Measurements from ENCODE around the gene DISC1. TPM values are rescaled to one million over a fixed set of nuclear protein-coding genes. Genes with fewer than 3 reads are reported as not detected.

Gene DISC1
- total and polyA plus RNA-seq, 2 donors (not counting 3 experiments of a cell fraction or from before 2014, with no cell fraction given): 3.3 to 14.7 TPM

DNA sequence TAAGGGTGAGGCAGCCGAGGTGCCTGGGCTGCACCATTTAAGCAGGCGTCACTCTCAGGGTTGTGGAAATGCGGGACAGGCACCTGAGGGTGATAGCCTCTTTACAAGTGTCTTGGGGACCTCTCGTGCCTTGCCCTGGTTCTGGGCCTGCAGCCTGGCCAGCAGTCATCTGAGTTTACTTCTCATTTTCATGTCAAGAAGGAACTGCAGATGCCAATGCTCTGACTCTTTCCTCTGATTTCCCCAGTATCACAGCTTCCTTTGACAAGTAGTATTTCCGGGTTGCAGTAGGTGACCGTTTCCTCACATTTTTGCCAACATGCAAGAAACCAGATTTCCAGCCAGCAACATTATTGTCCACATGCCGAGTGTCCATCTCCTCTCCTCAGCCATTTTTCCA lies 286.9 kb downstream of the DISC1 start:
- Histone ChIP-seq H3K36me3 (ENCODE audit: control insufficient read depth in 2 of 2, extremely low read depth in 1 of 2, insufficient read depth in 2 of 2, low read length in 2 of 2) (no peaks in the 10 kb centered on the region), H4K20me1 (replicated peaks; ENCODE audit: control insufficient read depth, extremely low read depth, insufficient read depth, low read length) (no peaks in the 10 kb centered on the region), H3K4me3 (replicated peaks in 1 of 3; ENCODE audit: insufficient read depth in 1 of 3, low read depth in 1 of 3, low read length in 3 of 3) (no peak overlapping the region), H3K27ac (ENCODE audit: insufficient read depth, low read depth, low read length) (no peak overlapping the region), H3K4me2 (ENCODE audit: insufficient read depth, low read length) (no peak overlapping the region), H3K9ac (replicated peaks; ENCODE audit: extremely low read depth, insufficient read depth, low read length) (no peak overlapping the region), H3K27me3 (ENCODE audit: control insufficient read depth in 2 of 2, insufficient read depth in 2 of 2, low read length in 2 of 2) (no peaks in the 10 kb centered on the region), H3K79me2 (ENCODE audit: control insufficient read depth, insufficient read depth, low read length) (no peaks in the 10 kb centered on the region), H3K9me3 (replicated peaks; ENCODE audit: control insufficient read depth, insufficient read depth, low read length) (no peaks in the 10 kb centered on the region), H2AFZ (ENCODE audit: low read depth, low read length) (peak overlapping the region; percentile 36), H3K9me1 (replicated peaks; ENCODE audit: control insufficient read depth, extremely low read depth, insufficient read depth, low read length) (no peaks in the 10 kb centered on the region), H3K4me1 (ENCODE audit: control insufficient read depth, extremely low read depth, insufficient read depth, low read length) (peaks cover 15% of the 10 kb centered on the region)
- BruUV-seq (replicated peaks): no TSS peak
- dilution Hi-C loops (cut with MboI; ENCODE audit: extremely low pct_ligation_motif_present, low sequenced_read_pairs) (no loop called here), intact Hi-C loops (cut with micrococcal nuclease) (no loop called here)
- ChIA-PET POLR2A (no interaction called here), CTCF (interaction anchor here (0.8 to 1.2 kb wide), 2 partner anchors 58 to 157 kb away, joined by 3 read pairs; no protein-coding TSS in a partner anchor)
- no peak for TF ChIP-seq POLR2AphosphoS5 (IDR thresholded peaks at IDR 0.05; ENCODE audit: insufficient read depth, low read depth, low read length)
- no peak for TF ChIP-seq JUN (IDR thresholded peaks at IDR 0.05; ENCODE audit: borderline replicate concordance, insufficient read depth, insufficient read length, low read depth)
- no peak for TF ChIP-seq GATA2 (IDR thresholded peaks at IDR 0.05; ENCODE audit: insufficient read depth, insufficient read length, low read depth, low read length)
- TF ChIP-seq MYC (IDR thresholded peaks at IDR 0.05; ENCODE audit: low read depth, low read length): no peak
- TF ChIP-seq, protein P1, sequence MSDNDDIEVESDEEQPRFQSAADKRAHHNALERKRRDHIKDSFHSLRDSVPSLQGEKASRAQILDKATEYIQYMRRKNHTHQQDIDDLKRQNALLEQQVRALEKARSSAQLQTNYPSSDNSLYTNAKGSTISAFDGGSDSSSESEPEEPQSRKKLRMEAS (IDR thresholded peaks at IDR 0.05; ENCODE audit: insufficient read depth, insufficient read length): no peak
- TF ChIP-seq, protein P2, sequence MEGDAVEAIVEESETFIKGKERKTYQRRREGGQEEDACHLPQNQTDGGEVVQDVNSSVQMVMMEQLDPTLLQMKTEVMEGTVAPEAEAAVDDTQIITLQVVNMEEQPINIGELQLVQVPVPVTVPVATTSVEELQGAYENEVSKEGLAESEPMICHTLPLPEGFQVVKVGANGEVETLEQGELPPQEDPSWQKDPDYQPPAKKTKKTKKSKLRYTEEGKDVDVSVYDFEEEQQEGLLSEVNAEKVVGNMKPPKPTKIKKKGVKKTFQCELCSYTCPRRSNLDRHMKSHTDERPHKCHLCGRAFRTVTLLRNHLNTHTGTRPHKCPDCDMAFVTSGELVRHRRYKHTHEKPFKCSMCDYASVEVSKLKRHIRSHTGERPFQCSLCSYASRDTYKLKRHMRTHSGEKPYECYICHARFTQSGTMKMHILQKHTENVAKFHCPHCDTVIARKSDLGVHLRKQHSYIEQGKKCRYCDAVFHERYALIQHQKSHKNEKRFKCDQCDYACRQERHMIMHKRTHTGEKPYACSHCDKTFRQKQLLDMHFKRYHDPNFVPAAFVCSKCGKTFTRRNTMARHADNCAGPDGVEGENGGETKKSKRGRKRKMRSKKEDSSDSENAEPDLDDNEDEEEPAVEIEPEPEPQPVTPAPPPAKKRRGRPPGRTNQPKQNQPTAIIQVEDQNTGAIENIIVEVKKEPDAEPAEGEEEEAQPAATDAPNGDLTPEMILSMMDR (IDR thresholded peaks at IDR 0.05; ENCODE audit: extremely low read depth in 1 of 2, insufficient read depth in 1 of 2, low read depth in 1 of 2, low read length in 2 of 2): no peak
- TF ChIP-seq EZH2 (IDR thresholded peaks at IDR 0.05; ENCODE audit: borderline replicate concordance, low read depth, low read length, severe bottlenecking): no peak
- no peak for TF ChIP-seq POLR2A (IDR thresholded peaks at IDR 0.05; ENCODE audit: low read depth, low read length)
- no peak for TF ChIP-seq FOS (IDR thresholded peaks at IDR 0.05; ENCODE audit: borderline replicate concordance, insufficient read depth, low read length)
- FAIRE-seq (peak; percentile 77), DNase-seq (ENCODE audit: low read depth, low spot score) (no peak)
